ENCODE data around the gene GHRH.

DNA sequence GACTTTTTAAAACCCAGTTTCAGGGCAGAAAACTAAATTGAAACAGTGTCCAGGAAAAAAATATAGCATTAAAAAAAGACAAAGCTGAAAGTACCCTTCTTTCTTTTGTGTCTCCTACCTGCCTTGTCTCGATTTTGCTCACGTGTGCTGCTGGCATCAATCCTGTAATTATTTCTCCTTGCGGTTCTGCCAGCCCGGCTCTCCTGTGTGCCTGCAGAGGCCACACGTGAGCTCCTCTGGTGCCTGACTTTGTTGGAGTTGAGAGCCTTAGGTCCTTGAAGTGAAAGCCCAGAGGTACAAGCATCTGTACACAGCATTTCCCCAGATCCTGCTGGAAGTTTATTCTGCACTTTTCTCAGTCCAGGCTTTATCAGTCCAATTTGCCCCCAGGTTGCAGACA lies 36.5 kb downstream of the GHRH start:
- TF ChIP-seq, protein P1, sequence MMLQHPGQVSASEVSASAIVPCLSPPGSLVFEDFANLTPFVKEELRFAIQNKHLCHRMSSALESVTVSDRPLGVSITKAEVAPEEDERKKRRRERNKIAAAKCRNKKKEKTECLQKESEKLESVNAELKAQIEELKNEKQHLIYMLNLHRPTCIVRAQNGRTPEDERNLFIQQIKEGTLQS (IDR thresholded peaks at IDR 0.05), result no peak
- no peak for TF ChIP-seq FOXA1 (IDR thresholded peaks at IDR 0.05)
- TF ChIP-seq, protein P2, sequence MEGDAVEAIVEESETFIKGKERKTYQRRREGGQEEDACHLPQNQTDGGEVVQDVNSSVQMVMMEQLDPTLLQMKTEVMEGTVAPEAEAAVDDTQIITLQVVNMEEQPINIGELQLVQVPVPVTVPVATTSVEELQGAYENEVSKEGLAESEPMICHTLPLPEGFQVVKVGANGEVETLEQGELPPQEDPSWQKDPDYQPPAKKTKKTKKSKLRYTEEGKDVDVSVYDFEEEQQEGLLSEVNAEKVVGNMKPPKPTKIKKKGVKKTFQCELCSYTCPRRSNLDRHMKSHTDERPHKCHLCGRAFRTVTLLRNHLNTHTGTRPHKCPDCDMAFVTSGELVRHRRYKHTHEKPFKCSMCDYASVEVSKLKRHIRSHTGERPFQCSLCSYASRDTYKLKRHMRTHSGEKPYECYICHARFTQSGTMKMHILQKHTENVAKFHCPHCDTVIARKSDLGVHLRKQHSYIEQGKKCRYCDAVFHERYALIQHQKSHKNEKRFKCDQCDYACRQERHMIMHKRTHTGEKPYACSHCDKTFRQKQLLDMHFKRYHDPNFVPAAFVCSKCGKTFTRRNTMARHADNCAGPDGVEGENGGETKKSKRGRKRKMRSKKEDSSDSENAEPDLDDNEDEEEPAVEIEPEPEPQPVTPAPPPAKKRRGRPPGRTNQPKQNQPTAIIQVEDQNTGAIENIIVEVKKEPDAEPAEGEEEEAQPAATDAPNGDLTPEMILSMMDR (IDR thresholded peaks at IDR 0.05; ENCODE audit: low read depth, low read length, missing input control), result no peak
- no peak for TF ChIP-seq SP1 (IDR thresholded peaks at IDR 0.05)
- TF ChIP-seq, protein P3, sequence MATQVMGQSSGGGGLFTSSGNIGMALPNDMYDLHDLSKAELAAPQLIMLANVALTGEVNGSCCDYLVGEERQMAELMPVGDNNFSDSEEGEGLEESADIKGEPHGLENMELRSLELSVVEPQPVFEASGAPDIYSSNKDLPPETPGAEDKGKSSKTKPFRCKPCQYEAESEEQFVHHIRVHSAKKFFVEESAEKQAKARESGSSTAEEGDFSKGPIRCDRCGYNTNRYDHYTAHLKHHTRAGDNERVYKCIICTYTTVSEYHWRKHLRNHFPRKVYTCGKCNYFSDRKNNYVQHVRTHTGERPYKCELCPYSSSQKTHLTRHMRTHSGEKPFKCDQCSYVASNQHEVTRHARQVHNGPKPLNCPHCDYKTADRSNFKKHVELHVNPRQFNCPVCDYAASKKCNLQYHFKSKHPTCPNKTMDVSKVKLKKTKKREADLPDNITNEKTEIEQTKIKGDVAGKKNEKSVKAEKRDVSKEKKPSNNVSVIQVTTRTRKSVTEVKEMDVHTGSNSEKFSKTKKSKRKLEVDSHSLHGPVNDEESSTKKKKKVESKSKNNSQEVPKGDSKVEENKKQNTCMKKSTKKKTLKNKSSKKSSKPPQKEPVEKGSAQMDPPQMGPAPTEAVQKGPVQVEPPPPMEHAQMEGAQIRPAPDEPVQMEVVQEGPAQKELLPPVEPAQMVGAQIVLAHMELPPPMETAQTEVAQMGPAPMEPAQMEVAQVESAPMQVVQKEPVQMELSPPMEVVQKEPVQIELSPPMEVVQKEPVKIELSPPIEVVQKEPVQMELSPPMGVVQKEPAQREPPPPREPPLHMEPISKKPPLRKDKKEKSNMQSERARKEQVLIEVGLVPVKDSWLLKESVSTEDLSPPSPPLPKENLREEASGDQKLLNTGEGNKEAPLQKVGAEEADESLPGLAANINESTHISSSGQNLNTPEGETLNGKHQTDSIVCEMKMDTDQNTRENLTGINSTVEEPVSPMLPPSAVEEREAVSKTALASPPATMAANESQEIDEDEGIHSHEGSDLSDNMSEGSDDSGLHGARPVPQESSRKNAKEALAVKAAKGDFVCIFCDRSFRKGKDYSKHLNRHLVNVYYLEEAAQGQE (IDR thresholded peaks at IDR 0.05), result no peak
- TF ChIP-seq, protein P4, sequence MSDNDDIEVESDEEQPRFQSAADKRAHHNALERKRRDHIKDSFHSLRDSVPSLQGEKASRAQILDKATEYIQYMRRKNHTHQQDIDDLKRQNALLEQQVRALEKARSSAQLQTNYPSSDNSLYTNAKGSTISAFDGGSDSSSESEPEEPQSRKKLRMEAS (IDR thresholded peaks at IDR 0.05), result no peak
- no peak for TF ChIP-seq NR2F2 (IDR thresholded peaks at IDR 0.05)
- no peak for TF ChIP-seq JUND (IDR thresholded peaks at IDR 0.05)

Measured in liver (tissue), 3 donors.